ENCODE results near the gene HELZ. TPM values are rescaled to one million over a fixed set of nuclear protein-coding genes. Genes with fewer than 3 reads are reported as not detected.

HELZ gene
- total RNA-seq, 1 experiment from 2014 or later, result 40.5 TPM

- Histone ChIP-seq H4K20me1 (ENCODE audit: insufficient read depth) (no peaks in the 10 kb centered on the region), H3K27ac (ENCODE audit: low read depth, low read length) (no peak overlapping the region), H3K36me3 (ENCODE audit: control insufficient read depth in 1 of 2, insufficient read depth in 2 of 2, low read length in 2 of 2) (no peaks in the 10 kb centered on the region), H3K79me2 (ENCODE audit: insufficient read depth, low read length) (no peaks in the 10 kb centered on the region), H3K9ac (ENCODE audit: low read length) (no peak overlapping the region), H3K4me1 (ENCODE audit: control insufficient read depth in 1 of 2, insufficient read depth in 2 of 2, low read length in 2 of 2) (no peaks in the 10 kb centered on the region), H2AFZ (ENCODE audit: low read depth, low read length, poor library complexity, severe bottlenecking) (no peak overlapping the region), H3K9me2 (ENCODE audit: insufficient read depth) (no peaks in the 10 kb centered on the region), H3K9me3 (ENCODE audit: control insufficient read depth in 1 of 2, insufficient read depth in 1 of 2, low read depth in 1 of 2, low read length in 2 of 2) (peaks cover 0 to 2% of the 10 kb centered on the region in 2 experiments; a peak in 1 of 4 replicates), H3K27me3 (ENCODE audit: insufficient read depth, low read length) (no peaks in the 10 kb centered on the region), H3K4me3 (replicated peaks in 1 of 2; ENCODE audit: low read depth in 1 of 2, low read length in 2 of 2) (no peak overlapping the region), H3K4me2 (ENCODE audit: low read length) (no peak overlapping the region)
- TF ChIP-seq SP1 (IDR thresholded peaks at IDR 0.05; ENCODE audit: low read depth) (no peak), EZH2phosphoT487 (IDR thresholded peaks at IDR 0.05; ENCODE audit: borderline replicate concordance) (no peak)
- intact Hi-C loops (cut with micrococcal nuclease), result no loop called here
- DNase-seq (ENCODE audit: low read depth, low spot score) (no peak), ATAC-seq (no peak)
- no TSS peak for BruUV-seq (replicated peaks)
- ChIA-PET POLR2A (no interaction called here), RAD21 (ENCODE audit: low non-redundant PET in 1 of 2, low total read pairs in 2 of 2, uncharacterized antibody in 2 of 2, unreplicated experiment in 2 of 2) (no interaction called here), CTCF (no interaction called here)
These were observed 190.4 kb downstream of the HELZ start for GRCh38 chr17:67054608-67055007.

- POLR2A ChIA-PET, result no interaction called here
These were observed 190.9 kb downstream of the HELZ start for GRCh38 chr17:67054011-67054591.

More at GRCh38 chr17:67054011-67054591, 190.9 kb downstream of the HELZ start:
- no peaks in the 10 kb centered on the region for H3K79me2 ChIP-seq (ENCODE audit: insufficient read depth, low read length)
- H3K27me3 ChIP-seq (ENCODE audit: insufficient read depth, low read length), result no peaks in the 10 kb centered on the region
- H4K20me1 ChIP-seq (ENCODE audit: insufficient read depth), result no peaks in the 10 kb centered on the region
- H3K4me3 ChIP-seq (replicated peaks in 1 of 2; ENCODE audit: low read depth in 1 of 2, low read length in 2 of 2), result no peak overlapping the region
- ChIA-PET CTCF (no interaction called here), RAD21 (ENCODE audit: low non-redundant PET in 1 of 2, low total read pairs in 2 of 2, uncharacterized antibody in 2 of 2, unreplicated experiment in 2 of 2) (no interaction called here)
- H2AFZ ChIP-seq (ENCODE audit: low read depth, low read length, poor library complexity, severe bottlenecking), result no peak overlapping the region
- H3K9me3 ChIP-seq (ENCODE audit: control insufficient read depth in 1 of 2, insufficient read depth in 1 of 2, low read depth in 1 of 2, low read length in 2 of 2), result peaks cover 0 to 7% of the 10 kb centered on the region in 2 experiments; a peak in 1 of 4 replicates
- no TSS peak for BruUV-seq (replicated peaks)
- no peak overlapping the region for H3K27ac ChIP-seq (ENCODE audit: low read depth, low read length)
- TF ChIP-seq RAD21 (IDR thresholded peaks at IDR 0.05; ENCODE audit: low read depth) (no peak), JUND (IDR thresholded peaks at IDR 0.05) (no peak), EGR1 (IDR thresholded peaks at IDR 0.05; ENCODE audit: low read depth) (no peak), POLR2A (IDR thresholded peaks at IDR 0.05; ENCODE audit: borderline replicate concordance, extremely low read depth, insufficient read depth, insufficient read length) (no peak), ZFX (IDR thresholded peaks at IDR 0.05) (no peak), FOSL1 (IDR thresholded peaks at IDR 0.05; ENCODE audit: low read depth) (no peak), REST (IDR thresholded peaks at IDR 0.05; ENCODE audit: low read depth) (no peak), YY1 (IDR thresholded peaks at IDR 0.05; ENCODE audit: extremely low read depth, insufficient replicate concordance, low read depth, low read length) (no peak), CEBPB (IDR thresholded peaks at IDR 0.05; ENCODE audit: low read depth) (no peak), SIN3A (IDR thresholded peaks at IDR 0.05; ENCODE audit: low read depth) (no peak), CBX3 (IDR thresholded peaks at IDR 0.05; ENCODE audit: low read depth) (no peak), ELF1 (IDR thresholded peaks at IDR 0.05; ENCODE audit: borderline replicate concordance, low read depth) (no peak), TCF7L2 (IDR thresholded peaks at IDR 0.05; ENCODE audit: borderline replicate concordance, extremely low read depth, insufficient read depth, insufficient read length) (no peak)
- no peaks in the 10 kb centered on the region for H3K4me1 ChIP-seq (ENCODE audit: control insufficient read depth in 1 of 2, insufficient read depth in 2 of 2, low read length in 2 of 2)
- intact Hi-C loops (cut with micrococcal nuclease), result no loop called here
- ATAC-seq (no peak), DNase-seq (ENCODE audit: low read depth, low spot score) (no peak)
- no peaks in the 10 kb centered on the region for H3K9me2 ChIP-seq (ENCODE audit: insufficient read depth)
- no peak overlapping the region for H3K4me2 ChIP-seq (ENCODE audit: low read length)
- H3K36me3 ChIP-seq (ENCODE audit: control insufficient read depth in 1 of 2, insufficient read depth in 2 of 2, low read length in 2 of 2), result no peaks in the 10 kb centered on the region
- H3K9ac ChIP-seq (ENCODE audit: low read length), result no peak overlapping the region
